Measurements from ENCODE around the gene TM7SF2. TPM values are rescaled to one million over a fixed set of nuclear protein-coding genes. Genes with fewer than 3 reads are reported as not detected.

Gene TM7SF2
- total and polyA plus RNA-seq, 2 of the 13 experiments (the other 11 are each of a cell fraction or from before 2014, with no cell fraction given): 56.0 to 66.9 TPM

- TF ChIP-seq NFE2L1 (CRISPR knock-in tag; IDR thresholded peaks at IDR 0.05; ENCODE audit: borderline replicate concordance) (no peak), CBX2 (IDR thresholded peaks at IDR 0.05; ENCODE audit: low read depth, low read length) (no peak), CBX2 (CRISPR knock-in tag; IDR thresholded peaks at IDR 0.05; ENCODE audit: low read depth) (no peak), ZNF292 (CRISPR knock-in tag; IDR thresholded peaks at IDR 0.05; ENCODE audit: borderline replicate concordance, low read depth) (no peak), PLSCR1 (CRISPR knock-in tag; IDR thresholded peaks at IDR 0.05; ENCODE audit: borderline replicate concordance) (no peak), ETV5 (CRISPR knock-in tag; IDR thresholded peaks at IDR 0.05; ENCODE audit: borderline replicate concordance) (peak; percentile 37; the same call in 1 of the 2 replicates), ATAD3A (CRISPR knock-in tag; IDR thresholded peaks at IDR 0.05) (no peak), ZNF883 (CRISPR knock-in tag; IDR thresholded peaks at IDR 0.05; ENCODE audit: not compliant biosample characterization) (no peak), PAX8 (CRISPR knock-in tag; IDR thresholded peaks at IDR 0.05; ENCODE audit: borderline replicate concordance) (0 out of 2 replicates have a peak, but pooled peaks have one; percentile 53), HDAC6 (IDR thresholded peaks at IDR 0.05; ENCODE audit: low read depth, low read length) (no peak), GFI1 (CRISPR knock-in tag; IDR thresholded peaks at IDR 0.05; ENCODE audit: borderline replicate concordance) (no peak), POLR2AphosphoS2 (IDR thresholded peaks at IDR 0.05; ENCODE audit: low read depth, low read length) (peak; percentile 97), ZSCAN20 (CRISPR knock-in tag; IDR thresholded peaks at IDR 0.05; ENCODE audit: borderline replicate concordance) (peak; percentile 93; the same call in 1 of the 2 replicates), ATF7 (IDR thresholded peaks at IDR 0.05) (peak; percentile 72), ATF7 (CRISPR knock-in tag; IDR thresholded peaks at IDR 0.05) (peak; percentile 83)
- TF ChIP-seq, protein P1, sequence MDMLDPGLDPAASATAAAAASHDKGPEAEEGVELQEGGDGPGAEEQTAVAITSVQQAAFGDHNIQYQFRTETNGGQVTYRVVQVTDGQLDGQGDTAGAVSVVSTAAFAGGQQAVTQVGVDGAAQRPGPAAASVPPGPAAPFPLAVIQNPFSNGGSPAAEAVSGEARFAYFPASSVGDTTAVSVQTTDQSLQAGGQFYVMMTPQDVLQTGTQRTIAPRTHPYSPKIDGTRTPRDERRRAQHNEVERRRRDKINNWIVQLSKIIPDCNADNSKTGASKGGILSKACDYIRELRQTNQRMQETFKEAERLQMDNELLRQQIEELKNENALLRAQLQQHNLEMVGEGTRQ (IDR thresholded peaks at IDR 0.05; ENCODE audit: low read depth, low read length): no peak
- TF ChIP-seq, protein P1 (CRISPR knock-in tag; IDR thresholded peaks at IDR 0.05; ENCODE audit: borderline replicate concordance): peak; percentile 70; the same call in 1 of the 2 replicates
- TF ChIP-seq, protein P2, sequence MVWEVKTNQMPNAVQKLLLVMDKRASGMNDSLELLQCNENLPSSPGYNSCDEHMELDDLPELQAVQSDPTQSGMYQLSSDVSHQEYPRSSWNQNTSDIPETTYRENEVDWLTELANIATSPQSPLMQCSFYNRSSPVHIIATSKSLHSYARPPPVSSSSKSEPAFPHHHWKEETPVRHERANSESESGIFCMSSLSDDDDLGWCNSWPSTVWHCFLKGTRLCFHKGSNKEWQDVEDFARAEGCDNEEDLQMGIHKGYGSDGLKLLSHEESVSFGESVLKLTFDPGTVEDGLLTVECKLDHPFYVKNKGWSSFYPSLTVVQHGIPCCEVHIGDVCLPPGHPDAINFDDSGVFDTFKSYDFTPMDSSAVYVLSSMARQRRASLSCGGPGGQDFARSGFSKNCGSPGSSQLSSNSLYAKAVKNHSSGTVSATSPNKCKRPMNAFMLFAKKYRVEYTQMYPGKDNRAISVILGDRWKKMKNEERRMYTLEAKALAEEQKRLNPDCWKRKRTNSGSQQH (CRISPR knock-in tag; IDR thresholded peaks at IDR 0.05; ENCODE audit: low read depth): no peak
- TF ChIP-seq, protein P3, sequence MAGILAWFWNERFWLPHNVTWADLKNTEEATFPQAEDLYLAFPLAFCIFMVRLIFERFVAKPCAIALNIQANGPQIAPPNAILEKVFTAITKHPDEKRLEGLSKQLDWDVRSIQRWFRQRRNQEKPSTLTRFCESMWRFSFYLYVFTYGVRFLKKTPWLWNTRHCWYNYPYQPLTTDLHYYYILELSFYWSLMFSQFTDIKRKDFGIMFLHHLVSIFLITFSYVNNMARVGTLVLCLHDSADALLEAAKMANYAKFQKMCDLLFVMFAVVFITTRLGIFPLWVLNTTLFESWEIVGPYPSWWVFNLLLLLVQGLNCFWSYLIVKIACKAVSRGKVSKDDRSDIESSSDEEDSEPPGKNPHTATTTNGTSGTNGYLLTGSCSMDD (CRISPR knock-in tag; IDR thresholded peaks at IDR 0.05): no peak
- TF ChIP-seq, protein P4, sequence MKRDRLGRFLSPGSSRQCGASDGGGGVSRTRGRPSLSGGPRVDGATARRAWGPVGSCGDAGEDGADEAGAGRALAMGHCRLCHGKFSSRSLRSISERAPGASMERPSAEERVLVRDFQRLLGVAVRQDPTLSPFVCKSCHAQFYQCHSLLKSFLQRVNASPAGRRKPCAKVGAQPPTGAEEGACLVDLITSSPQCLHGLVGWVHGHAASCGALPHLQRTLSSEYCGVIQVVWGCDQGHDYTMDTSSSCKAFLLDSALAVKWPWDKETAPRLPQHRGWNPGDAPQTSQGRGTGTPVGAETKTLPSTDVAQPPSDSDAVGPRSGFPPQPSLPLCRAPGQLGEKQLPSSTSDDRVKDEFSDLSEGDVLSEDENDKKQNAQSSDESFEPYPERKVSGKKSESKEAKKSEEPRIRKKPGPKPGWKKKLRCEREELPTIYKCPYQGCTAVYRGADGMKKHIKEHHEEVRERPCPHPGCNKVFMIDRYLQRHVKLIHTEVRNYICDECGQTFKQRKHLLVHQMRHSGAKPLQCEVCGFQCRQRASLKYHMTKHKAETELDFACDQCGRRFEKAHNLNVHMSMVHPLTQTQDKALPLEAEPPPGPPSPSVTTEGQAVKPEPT (CRISPR knock-in tag; IDR thresholded peaks at IDR 0.05; ENCODE audit: low read depth): no peak
Measured at GRCh38 chr11:65117206-65118096, 5.8 kb downstream of the TM7SF2 start, which contains the start of gene ZNHIT2 (continued).

All from HepG2 (cell line).